D341Med (cell line): ENCODE results near the gene IST1.
A peak's percentile ranks its signal among the peaks of the same experiment; 100 is the strongest.
"Not testable (repeated sequence)": the region's sequence is repeated elsewhere in the genome, so short reads cannot be mapped to it uniquely, and the experiment has no call there.

Experiments used
- DNase-seq: peaks from one replicate; pipeline ENCODE4 v3.0.0; 2012; ENCODE audit warnings: low spot score

The IST1 gene

GRCh38 chr16:71894921-71895678 is at the start of gene IST1:
IST1 (plus strand) TSS chr16:71895531; CDS start chr16:71915641, 20,110 bp downstream.
- DNase-seq, result peak; percentile 95

DNA sequence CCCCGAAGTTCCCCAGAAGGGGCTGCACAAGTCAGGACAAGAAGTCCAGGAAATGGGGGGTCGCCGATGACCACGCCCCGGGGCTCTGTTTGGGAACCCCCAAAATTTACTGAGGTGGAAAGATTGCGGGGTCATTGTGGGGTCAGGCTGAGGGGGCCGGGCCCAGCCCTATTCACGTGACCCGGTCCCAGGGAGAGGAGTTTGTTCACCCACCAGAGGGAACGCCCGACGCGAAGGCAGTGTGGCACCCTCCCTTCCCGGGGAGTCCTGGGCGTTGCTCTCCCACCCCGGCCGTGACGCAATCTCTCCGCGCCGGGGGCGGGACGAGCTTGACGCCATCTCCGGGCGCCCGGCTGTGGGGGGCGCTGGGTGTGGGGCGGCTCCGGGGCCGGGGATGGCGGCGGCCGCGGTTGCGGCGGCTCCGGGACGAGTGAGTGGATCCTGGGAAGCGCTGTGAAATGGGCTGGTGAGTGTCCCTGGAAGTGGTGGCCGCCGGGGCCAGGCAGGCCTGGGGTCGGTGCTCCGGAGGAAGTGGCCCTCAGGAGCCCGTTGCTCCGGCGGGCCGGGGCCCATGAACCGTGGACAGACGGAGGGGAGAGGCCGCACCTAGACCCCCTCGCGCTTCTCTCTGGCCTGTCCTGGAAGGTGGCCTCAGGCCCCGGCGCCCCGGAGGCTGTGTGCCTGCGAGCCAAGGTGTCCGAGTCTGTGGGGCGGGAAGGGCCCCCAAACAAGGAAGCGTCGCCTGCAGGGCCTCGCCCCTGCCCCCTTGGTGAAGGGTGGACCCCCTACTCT is 49.5 kb upstream of the IST1 start, which contains the start of gene ATXN1L:
TSS of gene ATXN1L (plus strand) at position 338 of the 792 bp plus-strand sequence. CDS start 3,765 bp downstream, outside the sequence.
- peak; percentile 99 for DNase-seq

- DNase-seq, result no peak
Observed at GRCh38 chr16:71846431-71846830, 48.9 kb upstream of the IST1 start.

- no peak for DNase-seq
Observed at GRCh38 chr16:71847096-71847495, 48.2 kb upstream of the IST1 start.

GRCh38 chr16:71848622-71849021 is 46.7 kb upstream of the IST1 start:
- DNase-seq, result no peak

DNA sequence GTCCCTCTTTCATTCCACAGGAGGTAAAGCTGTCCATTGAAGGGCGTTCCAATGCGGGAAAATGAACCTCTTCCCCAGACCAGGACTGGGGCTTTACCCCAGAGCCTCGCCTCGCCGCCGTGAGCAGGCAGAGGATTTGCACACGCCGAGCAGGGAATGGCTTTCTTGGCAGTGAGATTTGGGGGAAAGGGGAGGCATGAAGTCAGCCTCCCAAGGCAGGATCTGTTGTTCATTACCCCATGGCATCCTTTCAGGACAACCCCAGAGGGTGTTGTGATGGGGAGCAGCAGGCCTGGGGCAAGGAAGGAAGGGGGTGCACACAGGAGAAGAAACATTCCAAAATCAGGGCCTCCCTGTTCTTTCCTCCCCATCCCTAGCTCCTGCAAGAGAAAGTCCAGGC is 43.6 kb upstream of the IST1 start:
- DNase-seq, result no peak

GRCh38 chr16:71852158-71852557 is 43.2 kb upstream of the IST1 start:
- no peak for DNase-seq

- no peak for DNase-seq
Observed at GRCh38 chr16:71852561-71852960, 42.8 kb upstream of the IST1 start.

DNA sequence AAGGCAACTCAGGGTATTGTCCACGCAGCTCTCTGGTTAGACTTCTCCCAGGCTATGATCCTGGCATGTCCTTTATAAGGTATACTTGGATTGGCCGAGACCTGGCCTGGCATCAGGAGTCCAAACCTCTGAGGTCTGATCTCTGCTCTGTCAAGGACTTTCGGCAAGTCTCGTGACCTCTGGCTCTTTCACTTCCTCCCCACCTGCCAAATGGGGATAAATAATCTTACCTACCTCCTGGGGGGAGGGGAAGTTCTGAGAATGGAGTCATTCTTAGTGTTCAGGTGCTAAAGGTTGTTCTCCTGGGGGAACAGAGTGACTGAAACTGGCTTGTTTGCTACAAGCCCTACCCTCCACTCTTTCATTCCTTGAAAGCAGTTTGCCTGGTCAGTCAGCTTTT is 41.9 kb upstream of the IST1 start:
- no peak for DNase-seq

- DNase-seq, result no peak
Observed at GRCh38 chr16:71854369-71854948, 40.9 kb upstream of the IST1 start.

- DNase-seq, result no peak
Observed at GRCh38 chr16:71855937-71856662, 39.2 kb upstream of the IST1 start.

GRCh38 chr16:71859762-71860521 is 35.4 kb upstream of the IST1 start:
- no peak for DNase-seq

- DNase-seq, result no peak
Observed at GRCh38 chr16:71863995-71864394, 31.3 kb upstream of the IST1 start.

- no peak for DNase-seq
Observed at GRCh38 chr16:71865173-71865863, 30.0 kb upstream of the IST1 start.

DNA sequence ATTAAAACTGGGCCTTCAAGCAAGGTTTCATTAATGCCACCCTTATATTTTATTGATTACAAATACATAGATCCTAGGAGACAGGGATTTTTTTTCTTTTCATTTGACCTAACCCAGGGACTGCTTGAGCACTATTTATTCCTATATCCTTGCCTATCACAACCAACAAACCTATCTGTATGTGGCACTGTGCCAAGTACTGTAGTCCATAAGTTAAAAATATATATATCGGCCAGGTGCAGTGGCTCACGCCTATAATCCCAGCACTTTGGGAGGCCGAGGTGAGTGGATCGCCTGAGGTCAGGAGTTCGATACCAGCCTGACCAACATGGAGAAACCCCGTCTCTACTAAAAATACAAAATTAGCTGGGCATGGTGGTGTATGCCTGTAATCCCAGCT is 28.2 kb upstream of the IST1 start:
- DNase-seq, result not testable (repeated sequence)

GRCh38 chr16:71867939-71868338 is 27.4 kb upstream of the IST1 start:
- no peak for DNase-seq

GRCh38 chr16:71869089-71869488 is 26.2 kb upstream of the IST1 start:
- DNase-seq, result no peak

GRCh38 chr16:71870818-71871217 is 24.5 kb upstream of the IST1 start:
- DNase-seq, result no peak

GRCh38 chr16:71873199-71873598 is 22.1 kb upstream of the IST1 start:
- no peak for DNase-seq

GRCh38 chr16:71878911-71879310 is 16.4 kb upstream of the IST1 start:
- no peak for DNase-seq

DNA sequence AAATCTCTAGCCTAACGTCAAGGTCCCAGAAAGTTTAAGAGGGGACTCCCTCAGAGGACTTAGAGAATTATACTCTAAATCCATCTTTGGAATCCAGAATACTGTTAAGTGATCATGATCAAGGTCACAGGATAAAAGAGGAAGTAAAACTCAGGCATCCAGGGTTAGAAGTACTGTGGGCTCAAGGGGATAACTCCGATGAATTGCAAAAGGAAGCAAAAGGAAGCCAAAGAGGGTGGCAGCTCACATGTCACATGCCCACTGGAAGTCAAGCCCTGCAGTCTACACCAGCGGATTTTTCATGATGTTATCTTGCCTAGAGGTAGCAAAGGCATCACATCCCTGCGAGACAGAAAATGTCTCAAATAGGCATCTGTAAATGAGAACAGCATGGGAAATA is 15.2 kb upstream of the IST1 start:
- no peak for DNase-seq
